ENCODE results near the gene EXO5. TPM values are rescaled to one million over a fixed set of nuclear protein-coding genes. Genes with fewer than 3 reads are reported as not detected.

The EXO5 gene
- total RNA-seq, 1 experiment from 2014 or later: 9.1 TPM

GRCh38 chr1:40562185-40562584, 53.6 kb downstream of the EXO5 start:
- Histone ChIP-seq H3K4me3 (ENCODE audit: low read depth, low read length) (no peak overlapping the region), H3K27me3 (replicated peaks; ENCODE audit: control insufficient read depth, insufficient read depth, low read length) (no peaks in the 10 kb centered on the region), H3K36me3 (ENCODE audit: control insufficient read depth, insufficient read depth, low read length) (no peaks in the 10 kb centered on the region), H3K4me1 (no peaks in the 10 kb centered on the region), H3K9me3 (no peaks in the 10 kb centered on the region)
- ChIA-PET CTCF (no interaction called here), POLR2A (no interaction called here)
- no peak overlapping the region for H3K27ac Mint-ChIP-seq (ENCODE audit: unreplicated experiment)
- intact Hi-C loops (cut with micrococcal nuclease; ENCODE audit: unreplicated experiment): no loop called here
- no peak for DNase-seq
- no TSS peak for BruUV-seq (replicated peaks)
- H3K9me3 Mint-ChIP-seq (ENCODE audit: unreplicated experiment): no peaks in the 10 kb centered on the region
- H3K27me3 Mint-ChIP-seq (ENCODE audit: insufficient read depth, unreplicated experiment): peaks cover 4% of the 10 kb centered on the region
- no peak for TF ChIP-seq CTCF (IDR thresholded peaks at IDR 0.05; ENCODE audit: insufficient read depth in 1 of 2, low read depth in 1 of 2, low read length in 1 of 2, severe bottlenecking in 1 of 2, unreplicated experiment in 1 of 2)
- H3K36me3 Mint-ChIP-seq (ENCODE audit: insufficient read depth, unreplicated experiment): no peaks in the 10 kb centered on the region
- H3K4me3 Mint-ChIP-seq (ENCODE audit: unreplicated experiment): no peak overlapping the region
- no peaks in the 10 kb centered on the region for H3K4me1 Mint-ChIP-seq (ENCODE audit: low read depth, unreplicated experiment)

DNA sequence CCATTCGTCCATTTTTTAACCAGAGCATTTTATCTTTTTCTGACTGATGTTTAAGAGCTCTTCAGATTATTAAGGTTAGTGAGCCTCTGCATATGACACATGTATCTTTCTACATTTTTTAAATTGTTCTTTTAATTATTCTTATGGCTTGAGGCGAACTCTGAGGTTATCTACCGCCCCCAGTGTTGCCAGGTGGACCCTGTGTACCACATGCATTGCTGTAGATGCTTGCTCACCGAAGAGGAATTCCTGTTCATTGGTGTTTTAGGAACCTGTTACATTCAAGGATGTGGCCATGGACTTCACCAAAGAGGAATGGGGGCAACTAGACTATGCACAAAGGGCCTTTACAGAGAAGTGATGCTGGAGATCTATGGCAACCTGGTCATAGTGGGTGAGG, 54.7 kb downstream of the EXO5 start:
- H3K36me3 Mint-ChIP-seq (ENCODE audit: insufficient read depth, unreplicated experiment): no peaks in the 10 kb centered on the region
- intact Hi-C loops (cut with micrococcal nuclease; ENCODE audit: unreplicated experiment): no loop called here
- no peak for TF ChIP-seq CTCF (IDR thresholded peaks at IDR 0.05; ENCODE audit: insufficient read depth in 1 of 2, low read depth in 1 of 2, low read length in 1 of 2, severe bottlenecking in 1 of 2, unreplicated experiment in 1 of 2)
- no peaks in the 10 kb centered on the region for H3K36me3 ChIP-seq (ENCODE audit: control insufficient read depth, insufficient read depth, low read length)
- no peaks in the 10 kb centered on the region for H3K4me1 Mint-ChIP-seq (ENCODE audit: low read depth, unreplicated experiment)
- H3K27me3 Mint-ChIP-seq (ENCODE audit: insufficient read depth, unreplicated experiment): peaks cover 4% of the 10 kb centered on the region
- no peak overlapping the region for H3K4me3 Mint-ChIP-seq (ENCODE audit: unreplicated experiment)
- no peaks in the 10 kb centered on the region for H3K9me3 Mint-ChIP-seq (ENCODE audit: unreplicated experiment)
- DNase-seq: no peak
- no peaks in the 10 kb centered on the region for H3K9me3 ChIP-seq
- H3K27ac Mint-ChIP-seq (ENCODE audit: unreplicated experiment): no peak overlapping the region
- H3K4me1 ChIP-seq: no peaks in the 10 kb centered on the region
- ChIA-PET POLR2A (no interaction called here), CTCF (no interaction called here)
- H3K4me3 ChIP-seq (ENCODE audit: low read depth, low read length): no peak overlapping the region
- no TSS peak for BruUV-seq (replicated peaks)
- H3K27me3 ChIP-seq (replicated peaks; ENCODE audit: control insufficient read depth, insufficient read depth, low read length): no peaks in the 10 kb centered on the region

DNA sequence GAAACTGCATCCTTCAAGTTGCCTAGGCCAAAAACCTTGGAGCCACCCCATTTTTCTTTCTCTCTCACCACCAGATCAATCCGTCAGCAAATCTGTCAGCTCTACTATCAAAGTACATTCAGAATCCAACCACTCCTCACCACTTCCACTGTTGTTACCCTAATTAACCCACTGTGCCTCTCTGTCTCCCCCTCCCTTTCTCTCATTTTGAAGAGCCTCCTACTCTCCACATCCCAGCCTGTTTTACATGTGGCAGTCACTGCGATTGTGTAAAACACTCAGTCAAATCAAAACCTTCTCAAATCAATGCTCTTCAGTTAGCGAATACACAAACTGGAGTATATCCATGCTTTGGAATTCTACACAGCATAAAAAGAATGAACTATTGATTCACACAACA, 55.9 kb downstream of the EXO5 start:
- H3K4me1 Mint-ChIP-seq (ENCODE audit: low read depth, unreplicated experiment): no peaks in the 10 kb centered on the region
- H3K9me3 ChIP-seq: no peaks in the 10 kb centered on the region
- no peaks in the 10 kb centered on the region for H3K27me3 ChIP-seq (replicated peaks; ENCODE audit: control insufficient read depth, insufficient read depth, low read length)
- H3K9me3 Mint-ChIP-seq (ENCODE audit: unreplicated experiment): no peaks in the 10 kb centered on the region
- intact Hi-C loops (cut with micrococcal nuclease; ENCODE audit: unreplicated experiment): no loop called here
- POLR2A ChIA-PET: no interaction called here
- no peak overlapping the region for H3K4me3 ChIP-seq (ENCODE audit: low read depth, low read length)
- H3K36me3 Mint-ChIP-seq (ENCODE audit: insufficient read depth, unreplicated experiment): no peaks in the 10 kb centered on the region
- H3K4me3 Mint-ChIP-seq (ENCODE audit: unreplicated experiment): no peak overlapping the region
- DNase-seq: no peak
- CTCF ChIA-PET: no interaction called here
- TF ChIP-seq CTCF (IDR thresholded peaks at IDR 0.05; ENCODE audit: insufficient read depth in 1 of 2, low read depth in 1 of 2, low read length in 1 of 2, severe bottlenecking in 1 of 2, unreplicated experiment in 1 of 2): no peak
- no TSS peak for BruUV-seq (replicated peaks)
- no peaks in the 10 kb centered on the region for H3K4me1 ChIP-seq
- no peaks in the 10 kb centered on the region for H3K36me3 ChIP-seq (ENCODE audit: control insufficient read depth, insufficient read depth, low read length)
- H3K27ac Mint-ChIP-seq (ENCODE audit: unreplicated experiment): no peak overlapping the region
- H3K27me3 Mint-ChIP-seq (ENCODE audit: insufficient read depth, unreplicated experiment): peaks cover 4% of the 10 kb centered on the region

Measured in Caco-2 (cell line).